ENCODE results near the gene STATH. TPM values are rescaled to one million over a fixed set of nuclear protein-coding genes. Genes with fewer than 3 reads are reported as not detected.
A peak's percentile ranks its signal among the peaks of the same experiment; 100 is the strongest.

The STATH gene, protein sequence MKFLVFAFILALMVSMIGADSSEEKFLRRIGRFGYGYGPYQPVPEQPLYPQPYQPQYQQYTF
- total RNA-seq (not detected), polyA plus RNA-seq (not detected), total RNA-seq (0 reads per million in 6 experiments)

DNA sequence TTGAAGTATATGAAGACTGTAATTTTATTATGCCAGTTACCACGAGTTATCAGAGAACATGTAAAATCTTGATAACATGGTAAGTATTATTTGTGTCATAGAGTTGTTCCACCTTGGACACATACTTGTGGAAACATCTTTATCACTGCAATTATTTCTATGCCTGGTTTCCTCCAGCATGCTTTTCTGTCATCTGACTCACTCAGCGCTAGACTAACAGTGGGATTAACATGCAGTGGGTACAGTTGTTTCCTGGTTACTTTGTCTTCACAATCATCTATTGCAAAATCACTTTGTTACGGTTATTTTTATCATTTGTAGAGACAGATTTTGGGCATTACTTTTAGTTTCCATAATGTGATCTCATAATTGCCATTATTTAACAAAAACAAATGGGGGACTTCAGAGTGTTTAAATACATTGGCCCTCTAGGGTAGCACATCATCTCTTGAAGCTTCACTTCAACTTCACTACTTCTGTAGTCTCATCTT lies at the start of gene STATH:
TSS of gene STATH (plus strand) at position 441 of the 491 bp plus-strand sequence. CDS start 2,472 bp downstream, outside the sequence.
- Mint-ChIP-seq H3K27me3 (peaks cover 0 to 14% (median 0%) of the 10 kb centered on the region in 5 donors), H3K36me3 (no peaks in the 10 kb centered on the region), H3K27ac (no peak within 1 kb of the TSS), H3K4me1 (no peaks in the 10 kb centered on the region), H3K9me3 (peaks cover 0 to 2% (median 0%) of the 10 kb centered on the region in 9 donors), H3K4me3 (no peak within 1 kb of the TSS)
- ATAC-seq (no peak), DNase-seq (no peak)
- POLR2A ChIA-PET, result no interaction called here

DNA sequence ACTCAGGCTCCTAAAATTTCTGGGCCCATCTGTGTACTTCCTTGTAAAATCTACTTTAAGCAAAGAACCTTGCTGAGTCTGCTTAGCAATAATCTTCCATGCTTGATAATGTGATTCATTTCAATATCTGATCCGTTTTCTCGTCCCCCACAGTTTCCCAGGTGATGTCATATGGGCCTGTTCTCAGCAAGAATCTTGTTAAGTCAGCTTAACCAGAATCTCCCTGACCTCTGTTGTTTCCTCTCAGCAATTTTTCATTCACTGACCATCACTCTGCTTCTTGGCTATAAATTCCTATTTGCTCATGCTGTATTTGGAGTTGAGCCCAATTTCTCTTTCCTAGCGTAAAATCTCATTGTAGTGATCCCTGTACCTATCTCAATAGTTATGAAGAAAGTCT lies 44.2 kb upstream of the STATH start:
- Mint-ChIP-seq H3K4me3 (no peak overlapping the region), H3K27me3 (peaks cover 0 to 22% (median 2%) of the 10 kb centered on the region in 5 donors), H3K27ac (no peak overlapping the region), H3K36me3 (peaks cover 0 to 3% (median 0%) of the 10 kb centered on the region in 3 donors), H3K4me1 (no peaks in the 10 kb centered on the region), H3K9me3 (peaks cover 0 to 10% (median 0%) of the 10 kb centered on the region in 9 donors)
- no peak for ATAC-seq
- DNase-seq, result no peak
- POLR2A ChIA-PET, result no interaction called here

DNA sequence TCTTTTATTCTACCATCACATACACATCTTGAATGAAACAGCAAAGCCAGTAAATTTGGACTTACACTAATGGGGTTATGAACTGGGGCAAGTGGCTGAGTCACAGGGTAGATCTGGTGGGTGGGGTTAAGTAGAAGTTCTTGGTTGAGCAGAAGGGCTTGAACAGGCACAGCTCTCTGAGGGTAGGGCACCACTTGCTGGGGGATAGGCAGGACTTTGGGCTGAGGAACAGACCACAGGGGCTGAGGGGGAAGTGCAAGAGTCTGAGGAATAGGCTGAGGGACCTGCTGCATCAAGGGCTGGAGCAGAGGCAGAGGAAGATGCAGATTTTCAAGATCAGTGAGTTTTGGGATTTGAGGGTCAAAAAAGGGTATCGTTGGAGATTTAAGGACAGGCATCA lies 38.6 kb upstream of the STATH start:
- ATAC-seq (no peak), DNase-seq (no peak)
- Mint-ChIP-seq H3K36me3 (no peaks in the 10 kb centered on the region), H3K9me3 (no peaks in the 10 kb centered on the region), H3K4me3 (no peak overlapping the region), H3K4me1 (no peaks in the 10 kb centered on the region), H3K27me3 (peaks cover 0 to 22% (median 4%) of the 10 kb centered on the region in 5 donors), H3K27ac (no peak overlapping the region)
- POLR2A ChIA-PET, result no interaction called here

DNA sequence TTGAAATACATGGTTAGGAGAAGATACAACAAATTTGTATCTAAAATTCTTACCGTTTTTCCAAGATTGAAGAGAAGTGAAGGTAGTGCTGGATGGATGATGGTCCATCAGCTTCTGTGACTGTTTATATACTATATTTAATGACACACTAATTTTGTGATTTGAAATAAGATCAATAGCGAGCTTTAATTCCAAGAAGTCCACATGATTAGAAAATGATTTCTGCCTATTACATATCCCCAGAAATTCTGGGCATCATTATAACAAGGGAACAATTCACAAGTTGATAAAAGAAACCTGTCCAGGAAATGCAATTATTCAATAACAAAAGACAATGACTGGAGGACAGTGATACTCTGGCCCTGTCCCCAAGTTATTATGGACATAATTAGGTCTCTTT lies 30.1 kb upstream of the STATH start, which contains the start of gene CSN2:
TSS of gene CSN2 (minus strand) at position 101 of the 400 bp plus-strand sequence. CDS start 4,733 bp downstream, outside the sequence.
- no peak for DNase-seq
- ATAC-seq, result no peak
- POLR2A ChIA-PET, result no interaction called here
- Mint-ChIP-seq H3K4me1 (no peaks in the 10 kb centered on the region), H3K27me3 (peaks cover 0 to 2% (median 0%) of the 10 kb centered on the region in 5 donors), H3K4me3 (no peak within 1 kb of the TSS), H3K36me3 (no peaks in the 10 kb centered on the region), H3K27ac (no peak within 1 kb of the TSS), H3K9me3 (no peaks in the 10 kb centered on the region)

DNA sequence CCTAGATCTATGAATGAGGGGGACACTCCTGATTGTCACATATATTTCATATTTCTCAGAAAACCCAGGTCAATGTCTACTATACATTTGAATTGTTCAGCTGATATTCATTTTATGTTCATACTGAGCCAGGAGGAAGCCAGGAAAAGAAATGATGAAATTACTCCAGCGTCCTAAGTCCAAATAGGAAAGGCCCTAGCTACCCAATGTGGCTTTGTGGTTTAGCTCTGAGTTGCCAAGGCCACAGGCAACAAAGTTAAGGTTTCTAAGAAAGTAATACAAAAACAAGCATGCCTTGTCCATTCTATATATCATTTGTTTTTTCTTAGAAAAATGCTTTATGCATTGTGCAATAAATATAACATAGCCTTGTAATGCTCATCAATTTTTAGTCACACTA lies 25.7 kb upstream of the STATH start:
- ATAC-seq (no peak), DNase-seq (no peak)
- no peaks in the 10 kb centered on the region for H3K9me3 Mint-ChIP-seq
- POLR2A ChIA-PET, result no interaction called here
- H3K27me3 Mint-ChIP-seq, result peaks cover 0 to 2% (median 0%) of the 10 kb centered on the region in 5 donors
- no peaks in the 10 kb centered on the region for H3K4me1 Mint-ChIP-seq
- H3K27ac Mint-ChIP-seq, result no peak overlapping the region
- no peak overlapping the region for H3K4me3 Mint-ChIP-seq
- no peaks in the 10 kb centered on the region for H3K36me3 Mint-ChIP-seq

DNA sequence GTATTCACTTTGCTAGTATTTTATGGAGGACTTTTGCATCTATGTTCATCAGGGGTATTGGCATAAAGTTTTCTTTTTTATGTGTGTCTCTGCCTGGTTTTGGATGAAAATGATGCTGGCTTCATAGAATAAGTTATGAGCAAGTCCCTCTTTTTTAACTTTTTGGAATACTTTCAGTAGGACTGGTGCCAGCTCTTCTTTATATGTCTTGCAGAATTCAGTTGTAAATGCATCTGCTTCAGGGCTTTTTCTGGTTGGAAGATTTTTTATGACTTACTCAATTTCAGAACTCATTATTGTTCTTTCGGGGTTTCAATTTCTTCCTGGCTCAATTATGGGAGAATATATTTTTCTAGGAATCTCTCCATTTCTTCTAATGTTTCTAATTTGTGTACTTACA lies 21.1 kb upstream of the STATH start:
- no peaks in the 10 kb centered on the region for H3K9me3 Mint-ChIP-seq
- H3K36me3 Mint-ChIP-seq, result no peaks in the 10 kb centered on the region
- H3K4me1 Mint-ChIP-seq, result no peaks in the 10 kb centered on the region
- no peak overlapping the region for H3K4me3 Mint-ChIP-seq
- DNase-seq, result no peak
- POLR2A ChIA-PET, result no interaction called here
- peaks cover 0 to 3% (median 2%) of the 10 kb centered on the region in 5 donors for H3K27me3 Mint-ChIP-seq
- no peak overlapping the region for H3K27ac Mint-ChIP-seq
- no peak for ATAC-seq

DNA sequence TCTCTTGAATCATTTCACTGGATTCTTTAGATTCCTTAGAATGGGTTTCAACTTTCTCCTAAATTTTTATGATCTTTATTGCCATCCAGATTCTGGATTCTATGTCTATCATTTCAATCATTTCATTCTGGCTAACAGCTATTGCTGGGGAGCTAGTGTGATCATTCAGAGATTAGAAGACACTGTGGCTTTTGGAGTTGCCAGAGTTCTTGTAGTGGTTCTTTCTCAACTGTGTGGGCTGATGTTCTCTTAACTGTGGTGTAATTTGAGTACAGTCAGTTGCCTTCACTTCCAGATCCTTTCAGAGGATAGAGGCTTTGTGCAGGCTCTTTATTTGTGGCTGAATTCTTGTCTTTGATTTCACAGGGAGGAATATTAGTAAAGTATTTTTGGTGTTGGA lies 18.2 kb upstream of the STATH start:
- no peak overlapping the region for H3K27ac Mint-ChIP-seq
- no peak for DNase-seq

DNA sequence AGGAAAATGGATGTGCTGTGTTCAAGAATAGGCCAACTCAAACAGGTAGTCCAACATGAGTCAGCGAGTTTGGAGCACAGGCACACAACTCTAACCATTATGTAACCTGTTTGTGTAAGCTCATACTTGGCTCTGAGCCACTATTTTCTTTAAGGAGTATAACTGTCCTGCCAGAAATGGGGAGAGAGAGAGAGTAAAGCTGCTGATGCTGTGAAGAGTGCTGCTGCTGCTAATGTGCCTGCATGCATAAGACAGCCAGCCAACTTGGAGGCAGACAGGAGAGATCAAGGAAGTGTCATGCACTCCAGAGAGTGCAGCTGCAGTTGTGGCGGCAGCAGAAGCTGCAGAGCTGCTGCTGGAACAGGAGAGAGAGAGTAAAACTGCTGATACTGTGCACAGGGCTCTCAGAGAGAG lies 11.7 kb upstream of the STATH start:
- Mint-ChIP-seq H3K9me3 (no peaks in the 10 kb centered on the region), H3K4me1 (peaks cover 0 to 2% (median 0%) of the 10 kb centered on the region in 4 donors), H3K27me3 (peaks cover 0 to 7% (median 0%) of the 10 kb centered on the region in 5 donors), H3K4me3 (no peak overlapping the region), H3K27ac (no peak overlapping the region), H3K36me3 (no peaks in the 10 kb centered on the region)
- ATAC-seq (peak in 1 of 2 donors; percentile 25), DNase-seq (no peak)
- POLR2A ChIA-PET, result no interaction called here

More for the DNA sequence above, 18.2 kb upstream of the STATH start:
- peaks cover 0 to 3% (median 2%) of the 10 kb centered on the region in 5 donors for H3K27me3 Mint-ChIP-seq
- no peak for ATAC-seq
- POLR2A ChIA-PET, result no interaction called here
- H3K36me3 Mint-ChIP-seq, result no peaks in the 10 kb centered on the region
- H3K4me1 Mint-ChIP-seq, result no peaks in the 10 kb centered on the region
- no peaks in the 10 kb centered on the region for H3K9me3 Mint-ChIP-seq
- H3K4me3 Mint-ChIP-seq, result no peak overlapping the region

DNA sequence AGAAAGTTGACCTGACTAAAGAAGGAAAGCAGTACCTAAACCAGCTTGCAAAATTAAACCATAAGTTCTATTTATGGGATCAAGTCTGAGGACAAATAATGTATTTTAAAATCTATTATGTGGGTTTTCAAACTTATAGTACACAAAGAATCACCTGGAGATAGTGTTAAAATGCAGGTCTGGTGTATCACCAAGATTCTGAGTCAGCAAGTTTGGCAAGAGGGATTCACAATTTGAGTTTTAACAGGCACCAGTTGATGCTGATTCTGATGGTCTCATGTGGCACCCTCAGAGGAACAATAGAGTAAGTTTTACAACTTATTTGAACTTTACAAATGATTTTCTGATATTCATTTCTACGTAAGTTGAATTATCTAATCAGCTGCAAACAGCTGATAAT lies 9.1 kb upstream of the STATH start:
- H3K4me3 Mint-ChIP-seq, result no peak overlapping the region
- H3K9me3 Mint-ChIP-seq, result no peaks in the 10 kb centered on the region
- POLR2A ChIA-PET, result no interaction called here
- ATAC-seq (no peak), DNase-seq (no peak)
- H3K27me3 Mint-ChIP-seq, result peaks cover 0 to 7% (median 0%) of the 10 kb centered on the region in 5 donors
- H3K4me1 Mint-ChIP-seq, result peaks cover 0 to 2% (median 0%) of the 10 kb centered on the region in 4 donors
- no peak overlapping the region for H3K27ac Mint-ChIP-seq
- no peaks in the 10 kb centered on the region for H3K36me3 Mint-ChIP-seq

DNA sequence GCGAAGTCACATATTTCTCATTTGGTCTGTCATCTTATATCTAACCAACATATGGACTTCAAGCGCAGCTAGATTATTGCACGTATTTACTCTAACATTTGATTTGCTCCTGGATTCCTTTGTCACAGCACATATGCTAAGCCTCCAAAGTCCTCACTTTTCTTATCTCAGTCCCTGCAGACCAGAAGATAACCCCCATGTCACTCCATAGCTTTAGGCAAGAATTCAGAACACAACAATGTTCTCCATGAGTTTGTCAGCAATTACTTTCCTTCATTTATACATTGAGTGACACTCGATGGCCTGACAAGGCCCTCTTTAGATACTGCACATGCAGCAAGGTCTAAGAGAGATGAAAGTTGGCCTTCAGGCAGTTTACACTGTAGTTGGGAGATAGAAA lies 4.8 kb upstream of the STATH start:
- ATAC-seq (no peak), DNase-seq (no peak)
- Mint-ChIP-seq H3K27me3 (peaks cover 0 to 9% (median 0%) of the 10 kb centered on the region in 5 donors), H3K36me3 (no peaks in the 10 kb centered on the region), H3K4me3 (no peak overlapping the region), H3K4me1 (no peaks in the 10 kb centered on the region), H3K27ac (no peak overlapping the region), H3K9me3 (no peaks in the 10 kb centered on the region)
- POLR2A ChIA-PET, result no interaction called here

DNA sequence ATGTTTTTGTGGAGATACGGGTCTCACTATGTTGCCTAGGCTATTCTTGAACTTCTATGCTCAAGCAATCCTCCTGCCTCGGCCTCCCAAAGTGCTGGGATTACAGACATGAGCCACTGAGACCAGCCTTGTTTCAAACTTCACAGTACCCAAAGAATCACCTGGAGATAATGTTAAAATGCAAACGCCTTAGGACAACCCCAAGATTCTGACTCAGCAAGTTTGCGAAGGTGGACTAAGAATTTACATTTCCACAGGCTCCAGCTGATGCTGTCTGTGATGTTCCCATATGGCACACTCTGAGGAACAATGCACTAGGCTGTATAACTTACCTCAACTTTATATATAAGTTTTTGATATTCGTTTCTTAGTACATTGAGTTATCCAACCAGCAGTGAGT lies 984 bp upstream of the STATH start:
- Mint-ChIP-seq H3K4me3 (no peak overlapping the region), H3K36me3 (no peaks in the 10 kb centered on the region), H3K4me1 (no peaks in the 10 kb centered on the region), H3K27ac (no peak overlapping the region), H3K27me3 (peaks cover 0 to 14% (median 0%) of the 10 kb centered on the region in 5 donors), H3K9me3 (peaks cover 0 to 2% (median 0%) of the 10 kb centered on the region in 9 donors)
- POLR2A ChIA-PET, result no interaction called here
- ATAC-seq, result no peak
- no peak for DNase-seq

DNA sequence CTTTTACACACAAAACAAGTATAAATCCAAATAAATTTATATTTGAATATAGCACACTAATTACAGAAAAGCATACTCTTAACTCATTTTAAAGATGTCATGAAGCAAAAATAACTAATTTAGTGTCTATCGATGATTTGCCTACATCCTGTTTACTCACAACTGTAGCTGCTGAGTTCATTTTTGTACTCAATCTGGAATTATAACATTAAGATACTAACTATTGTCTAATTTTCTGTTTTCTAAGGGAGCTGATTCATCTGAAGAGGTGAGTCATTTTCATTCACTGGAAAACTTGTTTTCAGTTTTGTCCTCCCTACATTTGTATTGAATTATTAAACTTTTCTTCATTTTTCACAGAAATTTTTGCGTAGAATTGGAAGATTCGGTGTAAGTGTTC lies 3.7 kb downstream of the STATH start:
- Mint-ChIP-seq H3K4me1 (no peaks in the 10 kb centered on the region), H3K4me3 (no peak overlapping the region)
- POLR2A ChIA-PET, result no interaction called here

DNA sequence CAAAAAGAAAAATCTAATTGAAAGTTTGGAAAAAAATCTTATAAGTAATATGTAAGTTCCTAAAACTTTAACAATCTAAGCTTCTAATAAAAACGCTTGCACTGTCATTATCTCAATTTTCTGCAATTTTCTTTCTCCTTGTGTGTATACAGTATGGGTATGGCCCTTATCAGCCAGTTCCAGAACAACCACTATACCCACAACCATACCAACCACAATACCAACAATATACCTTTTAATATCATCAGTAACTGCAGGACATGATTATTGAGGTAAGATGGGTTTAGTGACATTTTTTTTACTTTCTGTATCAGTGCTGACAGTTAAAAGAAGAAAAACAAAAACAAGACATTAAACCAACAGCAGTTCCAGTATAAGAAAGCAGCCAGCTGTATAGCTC lies 4.9 kb downstream of the STATH start:
- H3K36me3 Mint-ChIP-seq, result no peaks in the 10 kb centered on the region
- ATAC-seq (no peak), DNase-seq (no peak)
- peaks cover 0 to 2% (median 0%) of the 10 kb centered on the region in 9 donors for H3K9me3 Mint-ChIP-seq
- no peak overlapping the region for H3K27ac Mint-ChIP-seq
- H3K4me1 Mint-ChIP-seq, result no peaks in the 10 kb centered on the region
- POLR2A ChIA-PET, result no interaction called here
- H3K27me3 Mint-ChIP-seq, result peaks cover 0 to 5% (median 0%) of the 10 kb centered on the region in 5 donors
- H3K4me3 Mint-ChIP-seq, result no peak overlapping the region

More for the DNA sequence above, 3.7 kb downstream of the STATH start:
- Mint-ChIP-seq H3K27ac (no peak overlapping the region), H3K9me3 (peaks cover 0 to 2% (median 0%) of the 10 kb centered on the region in 9 donors), H3K36me3 (no peaks in the 10 kb centered on the region), H3K27me3 (peaks cover 0 to 5% (median 0%) of the 10 kb centered on the region in 5 donors)
- DNase-seq (no peak), ATAC-seq (no peak)

DNA sequence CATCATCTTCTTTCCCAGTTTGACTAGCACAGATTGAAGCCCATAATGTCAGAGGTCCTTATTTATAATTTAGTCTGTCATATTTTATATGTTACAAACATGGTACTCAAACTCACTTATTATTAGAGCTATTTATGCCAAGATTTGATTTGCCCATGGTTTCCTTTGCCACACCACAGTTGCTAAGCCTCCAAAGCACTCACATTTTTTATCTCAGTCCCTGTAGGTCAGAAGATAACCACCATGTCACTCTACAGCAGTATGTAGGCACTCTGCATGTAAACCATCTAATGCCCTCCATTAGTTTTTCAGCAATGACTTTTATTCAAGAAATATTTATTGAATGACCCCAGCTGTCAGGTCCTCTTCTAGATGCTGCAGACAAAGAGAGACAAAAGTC lies 6.7 kb downstream of the STATH start:
- Mint-ChIP-seq H3K4me3 (no peak overlapping the region), H3K27me3 (peaks cover 0 to 5% (median 0%) of the 10 kb centered on the region in 5 donors), H3K27ac (no peak overlapping the region), H3K4me1 (no peaks in the 10 kb centered on the region), H3K36me3 (no peaks in the 10 kb centered on the region), H3K9me3 (peaks cover 0 to 2% (median 0%) of the 10 kb centered on the region in 9 donors)
- POLR2A ChIA-PET, result no interaction called here
- no peak for DNase-seq
- no peak for ATAC-seq
